ENCODE data around the gene S100B.
"Not testable (repeated sequence)": the region's sequence is repeated elsewhere in the genome, so short reads cannot be mapped to it uniquely, and the experiment has no call there.

GRCh38 chr21:46577786-46578185, 27.1 kb downstream of the S100B start:
- TF ChIP-seq CTCF (IDR thresholded peaks at IDR 0.05; ENCODE audit: low read depth, low read length, missing input control); HNF4A (conservative IDR thresholded peaks at IDR 0.05); GABPA (IDR thresholded peaks at IDR 0.05 in 1 of 2, conservative IDR thresholded peaks at IDR 0.05 in 1 of 2): not testable (repeated sequence)
